K562 (cell line): ENCODE measurements around the gene RDH11. TPM values are rescaled to one million over a fixed set of nuclear protein-coding genes. Genes with fewer than 3 reads are reported as not detected.

Experiments used
- CBFA2T3 ChIP-seq: fragments of 450-650 bp; IDR thresholded peaks from 2 replicates; pipeline ENCODE4 v1.6.1; 2017
- DDX20 ChIP-seq: fragments of 450-650 bp; IDR thresholded peaks from 2 replicates; pipeline ENCODE4 v1.6.1; 2016; ENCODE audit warnings: missing genetic modification characterization, low read depth, mild to moderate bottlenecking, missing compliant biosample characterization, moderate library complexity
- POLR2AphosphoS5 ChIP-seq: IDR thresholded peaks from 2 replicates; pipeline ENCODE4 v1.6.1; 2011; ENCODE audit warnings: mild to moderate bottlenecking, low read depth, low read length, moderate library complexity; ENCODE audit not compliant: control insufficient read depth, insufficient read depth
- XRCC4 ChIP-seq: IDR thresholded peaks from one replicate; pipeline ENCODE4 v1.6.1; 2011; ENCODE audit not compliant: insufficient read depth, insufficient read length; ENCODE audit errors: extremely low read depth
- polyA plus RNA-seq, 8 experiments: library from polyadenylated mRNA; depleted of rRNA in 4 of 8; stranded (reverse) in 5 of 8; unstranded in 3 of 8; fragments of >200 nt; fragmentation: Nextera tagmentation in 2 of 8; fragmentation: Illumina TruSeq in 1 of 8; extraction: Ambion mirVana in 2 of 8; extraction: Trizol in 1 of 8; gene quantifications; 2 replicates each; pipeline versions ENCODE4 v1.2.1 to v1.2.3, GENCODE V29; 2011 to 2014; ENCODE audit warnings: inconsistent platforms in 1 of 8, missing spikeins in 1 of 8
- total RNA-seq, 7 experiments: library from RNA; depleted of rRNA in 6 of 7; stranded (reverse); fragments of >200 nt in 6 of 7; fragmentation: Illumina TruSeq in 2 of 7; extraction: Trizol in 2 of 7; gene quantifications; 2 replicates each; pipeline versions ENCODE4 v1.2.1 to v1.2.3, GENCODE V29; 2011 to 2021; ENCODE audit warnings: low replicate concordance in 1 of 7
- TF ChIP-seq, protein P1 (sequence below): fragments of 250-450 bp; sonication (Bioruptor Pico); IDR thresholded peaks from 2 replicates; pipeline ENCODE4 v1.9.0; 2021; ENCODE audit warnings: mild to moderate bottlenecking, inconsistent platforms
- TF ChIP-seq, protein P2 (sequence below): sonication (generic); formaldehyde crosslinking; IDR thresholded peaks from 2 replicates; pipeline ENCODE4 v1.8.0; 2022; ENCODE audit warnings: mild to moderate bottlenecking, missing genetic modification reagents
- TF ChIP-seq, protein P3 (sequence below): sonication (generic); formaldehyde crosslinking; IDR thresholded peaks from 2 replicates; pipeline ENCODE4 v1.8.0; 2023; ENCODE audit warnings: mild to moderate bottlenecking, missing genetic modification reagents
- TF ChIP-seq, protein P4 (sequence below): fragments of 250-450 bp; sonication (Bioruptor Pico); IDR thresholded peaks from 2 replicates; pipeline ENCODE4 v1.4.0; 2020; ENCODE audit warnings: mild to moderate bottlenecking
- TF ChIP-seq, protein P5 (sequence below): sonication (generic); formaldehyde crosslinking; IDR thresholded peaks from 2 replicates; pipeline ENCODE4 v1.8.0; 2023; ENCODE audit warnings: mild to moderate bottlenecking, missing genetic modification reagents
- TF ChIP-seq, protein P6 (sequence below), 2 experiments: fragments of 450-650 bp in 1 of 2; sonication (generic) in 1 of 2; formaldehyde crosslinking in 1 of 2; IDR thresholded peaks in 1 of 2; conservative IDR thresholded peaks in 1 of 2; 2 replicates each; pipeline versions ENCODE4 v1.6.1 to v1.8.1; 2016 to 2023; ENCODE audit warnings: mild to moderate bottlenecking in 2 of 2, moderate library complexity in 2 of 2, inconsistent platforms in 1 of 2, missing genetic modification reagents in 1 of 2
- TF ChIP-seq, protein P7 (sequence below), 2 experiments: fragments of 450-650 bp; conservative IDR thresholded peaks; 2 replicates each; pipeline ENCODE4 v1.6.1; 2017; ENCODE audit warnings: mild to moderate bottlenecking in 2 of 2, moderate library complexity in 2 of 2

Gene RDH11
- total and polyA plus RNA-seq, 9 of the 15 experiments (the other 6 are each of a cell fraction or from before 2014, with no cell fraction given) = 50.6 to 172 (median 70.5) TPM

DNA sequence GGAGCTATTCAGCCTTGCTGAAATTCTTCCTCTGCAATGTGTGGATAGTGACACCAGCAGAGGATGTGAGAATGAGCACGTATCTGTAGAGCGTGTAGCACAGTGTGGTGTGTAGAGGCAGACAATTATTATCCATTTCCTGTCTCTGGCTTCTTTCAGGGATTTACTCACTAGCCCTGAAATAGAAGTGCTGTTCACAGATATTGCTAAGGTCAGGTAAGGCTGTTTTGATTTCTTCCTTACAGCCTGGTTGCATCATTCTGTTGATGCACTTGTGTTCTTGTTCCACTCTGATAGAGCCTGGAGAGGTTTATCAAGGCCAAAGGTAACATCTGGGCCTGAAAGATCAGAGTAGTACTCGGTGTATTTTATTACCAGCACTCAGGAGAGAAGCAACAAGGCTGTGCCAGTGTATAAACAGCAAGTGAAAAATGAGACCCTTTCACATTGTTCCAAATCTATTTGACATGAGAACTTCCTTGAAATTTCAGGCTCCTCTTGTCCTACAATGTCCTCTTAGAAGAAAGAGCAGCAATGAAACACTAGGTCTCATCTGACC, 59.1 kb downstream of the RDH11 start (continued):
- TF ChIP-seq, protein P1, sequence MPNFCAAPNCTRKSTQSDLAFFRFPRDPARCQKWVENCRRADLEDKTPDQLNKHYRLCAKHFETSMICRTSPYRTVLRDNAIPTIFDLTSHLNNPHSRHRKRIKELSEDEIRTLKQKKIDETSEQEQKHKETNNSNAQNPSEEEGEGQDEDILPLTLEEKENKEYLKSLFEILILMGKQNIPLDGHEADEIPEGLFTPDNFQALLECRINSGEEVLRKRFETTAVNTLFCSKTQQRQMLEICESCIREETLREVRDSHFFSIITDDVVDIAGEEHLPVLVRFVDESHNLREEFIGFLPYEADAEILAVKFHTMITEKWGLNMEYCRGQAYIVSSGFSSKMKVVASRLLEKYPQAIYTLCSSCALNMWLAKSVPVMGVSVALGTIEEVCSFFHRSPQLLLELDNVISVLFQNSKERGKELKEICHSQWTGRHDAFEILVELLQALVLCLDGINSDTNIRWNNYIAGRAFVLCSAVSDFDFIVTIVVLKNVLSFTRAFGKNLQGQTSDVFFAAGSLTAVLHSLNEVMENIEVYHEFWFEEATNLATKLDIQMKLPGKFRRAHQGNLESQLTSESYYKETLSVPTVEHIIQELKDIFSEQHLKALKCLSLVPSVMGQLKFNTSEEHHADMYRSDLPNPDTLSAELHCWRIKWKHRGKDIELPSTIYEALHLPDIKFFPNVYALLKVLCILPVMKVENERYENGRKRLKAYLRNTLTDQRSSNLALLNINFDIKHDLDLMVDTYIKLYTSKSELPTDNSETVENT (CRISPR knock-in tag) = no peak
- TF ChIP-seq DDX20 (tag) (no peak), CBFA2T3 (peak; percentile 99), XRCC4 (no peak), POLR2AphosphoS5 (peak; percentile 95)
- TF ChIP-seq, protein P2, sequence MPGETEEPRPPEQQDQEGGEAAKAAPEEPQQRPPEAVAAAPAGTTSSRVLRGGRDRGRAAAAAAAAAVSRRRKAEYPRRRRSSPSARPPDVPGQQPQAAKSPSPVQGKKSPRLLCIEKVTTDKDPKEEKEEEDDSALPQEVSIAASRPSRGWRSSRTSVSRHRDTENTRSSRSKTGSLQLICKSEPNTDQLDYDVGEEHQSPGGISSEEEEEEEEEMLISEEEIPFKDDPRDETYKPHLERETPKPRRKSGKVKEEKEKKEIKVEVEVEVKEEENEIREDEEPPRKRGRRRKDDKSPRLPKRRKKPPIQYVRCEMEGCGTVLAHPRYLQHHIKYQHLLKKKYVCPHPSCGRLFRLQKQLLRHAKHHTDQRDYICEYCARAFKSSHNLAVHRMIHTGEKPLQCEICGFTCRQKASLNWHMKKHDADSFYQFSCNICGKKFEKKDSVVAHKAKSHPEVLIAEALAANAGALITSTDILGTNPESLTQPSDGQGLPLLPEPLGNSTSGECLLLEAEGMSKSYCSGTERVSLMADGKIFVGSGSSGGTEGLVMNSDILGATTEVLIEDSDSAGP (CRISPR knock-in tag) = no peak
- TF ChIP-seq, protein P3, sequence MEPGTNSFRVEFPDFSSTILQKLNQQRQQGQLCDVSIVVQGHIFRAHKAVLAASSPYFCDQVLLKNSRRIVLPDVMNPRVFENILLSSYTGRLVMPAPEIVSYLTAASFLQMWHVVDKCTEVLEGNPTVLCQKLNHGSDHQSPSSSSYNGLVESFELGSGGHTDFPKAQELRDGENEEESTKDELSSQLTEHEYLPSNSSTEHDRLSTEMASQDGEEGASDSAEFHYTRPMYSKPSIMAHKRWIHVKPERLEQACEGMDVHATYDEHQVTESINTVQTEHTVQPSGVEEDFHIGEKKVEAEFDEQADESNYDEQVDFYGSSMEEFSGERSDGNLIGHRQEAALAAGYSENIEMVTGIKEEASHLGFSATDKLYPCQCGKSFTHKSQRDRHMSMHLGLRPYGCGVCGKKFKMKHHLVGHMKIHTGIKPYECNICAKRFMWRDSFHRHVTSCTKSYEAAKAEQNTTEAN (CRISPR knock-in tag) = peak; percentile 60; the same call in 1 of the 2 replicates
- TF ChIP-seq, protein P4, sequence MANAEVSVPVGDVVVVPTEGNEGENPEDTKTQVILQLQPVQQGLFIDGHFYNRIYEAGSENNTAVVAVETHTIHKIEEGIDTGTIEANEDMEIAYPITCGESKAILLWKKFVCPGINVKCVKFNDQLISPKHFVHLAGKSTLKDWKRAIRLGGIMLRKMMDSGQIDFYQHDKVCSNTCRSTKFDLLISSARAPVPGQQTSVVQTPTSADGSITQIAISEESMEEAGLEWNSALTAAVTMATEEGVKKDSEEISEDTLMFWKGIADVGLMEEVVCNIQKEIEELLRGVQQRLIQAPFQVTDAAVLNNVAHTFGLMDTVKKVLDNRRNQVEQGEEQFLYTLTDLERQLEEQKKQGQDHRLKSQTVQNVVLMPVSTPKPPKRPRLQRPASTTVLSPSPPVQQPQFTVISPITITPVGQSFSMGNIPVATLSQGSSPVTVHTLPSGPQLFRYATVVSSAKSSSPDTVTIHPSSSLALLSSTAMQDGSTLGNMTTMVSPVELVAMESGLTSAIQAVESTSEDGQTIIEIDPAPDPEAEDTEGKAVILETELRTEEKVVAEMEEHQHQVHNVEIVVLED (CRISPR knock-in tag) = 0 out of 2 replicates have a peak, but pooled peaks have one; percentile 32
- TF ChIP-seq, protein P5, sequence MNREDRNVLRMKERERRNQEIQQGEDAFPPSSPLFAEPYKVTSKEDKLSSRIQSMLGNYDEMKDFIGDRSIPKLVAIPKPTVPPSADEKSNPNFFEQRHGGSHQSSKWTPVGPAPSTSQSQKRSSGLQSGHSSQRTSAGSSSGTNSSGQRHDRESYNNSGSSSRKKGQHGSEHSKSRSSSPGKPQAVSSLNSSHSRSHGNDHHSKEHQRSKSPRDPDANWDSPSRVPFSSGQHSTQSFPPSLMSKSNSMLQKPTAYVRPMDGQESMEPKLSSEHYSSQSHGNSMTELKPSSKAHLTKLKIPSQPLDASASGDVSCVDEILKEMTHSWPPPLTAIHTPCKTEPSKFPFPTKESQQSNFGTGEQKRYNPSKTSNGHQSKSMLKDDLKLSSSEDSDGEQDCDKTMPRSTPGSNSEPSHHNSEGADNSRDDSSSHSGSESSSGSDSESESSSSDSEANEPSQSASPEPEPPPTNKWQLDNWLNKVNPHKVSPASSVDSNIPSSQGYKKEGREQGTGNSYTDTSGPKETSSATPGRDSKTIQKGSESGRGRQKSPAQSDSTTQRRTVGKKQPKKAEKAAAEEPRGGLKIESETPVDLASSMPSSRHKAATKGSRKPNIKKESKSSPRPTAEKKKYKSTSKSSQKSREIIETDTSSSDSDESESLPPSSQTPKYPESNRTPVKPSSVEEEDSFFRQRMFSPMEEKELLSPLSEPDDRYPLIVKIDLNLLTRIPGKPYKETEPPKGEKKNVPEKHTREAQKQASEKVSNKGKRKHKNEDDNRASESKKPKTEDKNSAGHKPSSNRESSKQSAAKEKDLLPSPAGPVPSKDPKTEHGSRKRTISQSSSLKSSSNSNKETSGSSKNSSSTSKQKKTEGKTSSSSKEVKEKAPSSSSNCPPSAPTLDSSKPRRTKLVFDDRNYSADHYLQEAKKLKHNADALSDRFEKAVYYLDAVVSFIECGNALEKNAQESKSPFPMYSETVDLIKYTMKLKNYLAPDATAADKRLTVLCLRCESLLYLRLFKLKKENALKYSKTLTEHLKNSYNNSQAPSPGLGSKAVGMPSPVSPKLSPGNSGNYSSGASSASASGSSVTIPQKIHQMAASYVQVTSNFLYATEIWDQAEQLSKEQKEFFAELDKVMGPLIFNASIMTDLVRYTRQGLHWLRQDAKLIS = no peak
- TF ChIP-seq, protein P6, sequence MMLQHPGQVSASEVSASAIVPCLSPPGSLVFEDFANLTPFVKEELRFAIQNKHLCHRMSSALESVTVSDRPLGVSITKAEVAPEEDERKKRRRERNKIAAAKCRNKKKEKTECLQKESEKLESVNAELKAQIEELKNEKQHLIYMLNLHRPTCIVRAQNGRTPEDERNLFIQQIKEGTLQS (IDR thresholded peaks at IDR 0.05) = peak; percentile 99
- TF ChIP-seq, protein P6 (CRISPR knock-in tag; conservative IDR thresholded peaks at IDR 0.05) = peak; percentile 97
- TF ChIP-seq, protein P7, sequence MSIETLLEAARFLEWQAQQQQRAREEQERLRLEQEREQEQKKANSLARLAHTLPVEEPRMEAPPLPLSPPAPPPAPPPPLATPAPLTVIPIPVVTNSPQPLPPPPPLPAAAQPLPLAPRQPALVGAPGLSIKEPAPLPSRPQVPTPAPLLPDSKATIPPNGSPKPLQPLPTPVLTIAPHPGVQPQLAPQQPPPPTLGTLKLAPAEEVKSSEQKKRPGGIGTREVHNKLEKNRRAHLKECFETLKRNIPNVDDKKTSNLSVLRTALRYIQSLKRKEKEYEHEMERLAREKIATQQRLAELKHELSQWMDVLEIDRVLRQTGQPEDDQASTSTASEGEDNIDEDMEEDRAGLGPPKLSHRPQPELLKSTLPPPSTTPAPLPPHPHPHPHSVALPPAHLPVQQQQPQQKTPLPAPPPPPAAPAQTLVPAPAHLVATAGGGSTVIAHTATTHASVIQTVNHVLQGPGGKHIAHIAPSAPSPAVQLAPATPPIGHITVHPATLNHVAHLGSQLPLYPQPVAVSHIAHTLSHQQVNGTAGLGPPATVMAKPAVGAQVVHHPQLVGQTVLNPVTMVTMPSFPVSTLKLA (conservative IDR thresholded peaks at IDR 0.05) = peak in 1 of 2 experiments; percentile 83; a peak in 2 of 4 replicates
